Neural cell (in vitro differentiated cells): ENCODE data around the gene PRSS53.

Experiments used
- CTCF ChIP-seq: fragments of 450-650 bp; IDR thresholded peaks from 2 replicates; pipeline ENCODE4 v1.5.1; 2014; ENCODE audit warnings: antibody characterized with exemption, mild to moderate bottlenecking, moderate library complexity; ENCODE audit not compliant: poor library complexity, severe bottlenecking
- EP300 ChIP-seq: fragments of 450-650 bp; conservative IDR thresholded peaks from 2 replicates; pipeline ENCODE4 v1.6.1; 2014; ENCODE audit warnings: antibody characterized with exemption, mild to moderate bottlenecking, moderate library complexity; ENCODE audit not compliant: poor library complexity, severe bottlenecking
- EZH2 ChIP-seq: fragments of 200-600, 300-800 bp; shearing (Covaris generic), sonication (generic); IDR thresholded peaks from 2 replicates; pipeline ENCODE4 v1.6.1; 2014; ENCODE audit warnings: antibody characterized with exemption, low read length, borderline replicate concordance, mild to moderate bottlenecking; ENCODE audit not compliant: insufficient read depth, poor library complexity, severe bottlenecking
- POLR2AphosphoS5 ChIP-seq: IDR thresholded peaks from 2 replicates; pipeline ENCODE4 v1.6.1; 2012
- RAD21 ChIP-seq: fragments of 450-650 bp; conservative IDR thresholded peaks from 2 replicates; pipeline ENCODE4 v1.6.1; 2014; ENCODE audit warnings: antibody characterized with exemption, mild to moderate bottlenecking, moderate library complexity
- REST ChIP-seq: IDR thresholded peaks from 2 replicates; pipeline ENCODE4 v1.6.1; 2012; ENCODE audit warnings: borderline replicate concordance
- TAF1 ChIP-seq: IDR thresholded peaks from 2 replicates; pipeline ENCODE4 v1.6.1; 2012; ENCODE audit warnings: low read depth

DNA sequence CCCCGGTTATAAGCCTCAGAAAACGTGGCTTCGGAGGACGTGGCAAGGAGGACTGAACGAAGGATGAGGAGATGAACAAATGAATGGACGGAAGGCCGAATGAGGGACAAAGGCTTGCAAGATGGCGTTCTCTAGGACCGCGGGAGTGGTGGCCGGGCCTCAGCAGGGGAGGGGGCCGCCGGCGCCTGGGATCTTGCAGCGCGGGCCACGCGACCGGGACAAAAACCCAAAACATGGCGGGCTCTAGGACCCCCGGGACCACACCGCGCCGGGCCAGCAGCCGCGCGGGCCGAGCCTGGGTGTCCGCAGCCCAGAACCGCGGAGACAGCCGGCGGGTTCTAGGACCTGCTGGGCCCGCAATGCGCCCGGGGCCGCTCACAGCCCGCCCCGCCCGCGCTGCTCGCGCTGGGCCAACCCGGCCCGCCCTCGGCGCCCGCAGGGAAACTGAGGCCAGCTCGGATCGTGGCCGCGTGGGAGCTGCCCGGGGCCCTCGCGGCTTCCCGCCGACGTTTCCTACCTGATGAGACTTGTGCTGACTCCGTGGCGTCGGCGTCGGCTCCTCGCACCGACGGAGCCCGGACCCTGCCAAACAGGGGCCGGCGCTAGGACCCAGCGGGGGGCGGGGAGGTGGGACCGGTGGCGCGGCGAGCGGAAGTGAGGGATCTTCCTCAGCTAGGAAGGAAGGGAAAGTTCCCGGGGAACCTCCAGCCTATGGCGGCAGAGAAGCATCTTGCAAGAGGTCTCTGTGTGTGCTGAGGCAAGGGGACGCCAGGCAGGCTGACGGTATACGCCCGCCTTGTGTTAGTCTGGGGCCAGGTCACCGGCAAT is 15.4 kb downstream of the PRSS53 start:
- TF ChIP-seq CTCF (peak; percentile 16), TAF1 (peak; percentile 76), RAD21 (no peak), EZH2 (no peak), POLR2AphosphoS5 (peak; percentile 84), EP300 (peak; percentile 43), REST (no peak)
